CD4-positive, alpha-beta T cell (primary cell): ENCODE measurements around the gene FBXL20. TPM values are rescaled to one million over a fixed set of nuclear protein-coding genes. Genes with fewer than 3 reads are reported as not detected.

ENCODE experiments used
- ATAC-seq: fragments of 200-7000 bp; cut with Tn5 transposase; one replicate; pipeline ENCODE4 v1.10.0; 2022; ENCODE audit warnings: mild to moderate bottlenecking; ENCODE audit not compliant: poor library complexity
- CTCF ChIA-PET: fragments of 350-600 bp; sonication (Branson Sonifier 250); formaldehyde crosslinking; loops from one replicate; lab custom pipeline; 2021; ENCODE audit warnings: antibody characterized with exemption, inconsistent platforms; lab: Charles Lee
- POLR2A ChIA-PET: fragments of 350-600 bp; sonication (Branson Sonifier 250); formaldehyde crosslinking; loops from one replicate; lab custom pipeline; 2021; ENCODE audit warnings: antibody characterized with exemption, inconsistent platforms; lab: Charles Lee
- DNase-seq, 14 experiments: peaks; one replicate each; pipeline ENCODE4 v3.0.0-alpha.2; 2013 to 2020; ENCODE audit warnings: mixed read lengths in 2 of 14
- H3K27ac ChIP-seq, 2 donors: one replicate each; pipeline versions ENCODE4 v1.5.1 to v1.7.0; 2013; ENCODE audit warnings: low read length in 2 of 2, low read depth in 1 of 2, mild to moderate bottlenecking in 1 of 2
- H3K27me3 ChIP-seq, 2 experiments: 1 replicate in 1 of 2; 2 replicates in 1 of 2; pipeline versions ENCODE4 v1.6.1 to v1.7.0; 2013; ENCODE audit warnings: low read length in 2 of 2, control low read depth in 1 of 2, mild to moderate bottlenecking in 1 of 2, moderate library complexity in 1 of 2; ENCODE audit not compliant: insufficient read depth in 2 of 2, control insufficient read depth in 1 of 2
- H3K36me3 ChIP-seq: one replicate; pipeline ENCODE4 v1.6.1; 2013; ENCODE audit warnings: low read length, control low read depth; ENCODE audit not compliant: insufficient read depth
- H3K4me1 ChIP-seq: one replicate; pipeline ENCODE4 v1.6.1; 2013; ENCODE audit warnings: low read length, control low read depth; ENCODE audit not compliant: insufficient read depth
- H3K4me3 ChIP-seq: one replicate; pipeline ENCODE4 v1.5.1; 2013; ENCODE audit warnings: mild to moderate bottlenecking, low read length, moderate library complexity
- H3K9me3 ChIP-seq, 2 experiments: 1 replicate in 1 of 2; 2 replicates in 1 of 2; pipeline versions ENCODE4 v1.6.1 to v1.7.0; 2013; ENCODE audit warnings: low read length in 2 of 2, mild to moderate bottlenecking in 2 of 2, control low read depth in 1 of 2, moderate library complexity in 1 of 2; ENCODE audit not compliant: control insufficient read depth in 1 of 2, insufficient read depth in 1 of 2
- H3K27ac Mint-ChIP-seq: one replicate; pipeline ENCODE4 v1.8.0; 2020; ENCODE audit warnings: mixed read lengths
- H3K27me3 Mint-ChIP-seq: one replicate; pipeline ENCODE4 v1.8.0; 2021; ENCODE audit warnings: mixed read lengths
- H3K36me3 Mint-ChIP-seq: one replicate; pipeline ENCODE4 v1.8.0; 2021; ENCODE audit warnings: low read depth, mixed read lengths
- H3K4me1 Mint-ChIP-seq: one replicate; pipeline ENCODE4 v1.8.0; 2021; ENCODE audit warnings: low read depth, mixed read lengths
- H3K4me3 Mint-ChIP-seq: one replicate; pipeline ENCODE4 v1.8.0; 2020; ENCODE audit warnings: mild to moderate bottlenecking, mixed read lengths
- H3K9me3 Mint-ChIP-seq: one replicate; pipeline ENCODE4 v1.8.0; 2020; ENCODE audit warnings: mixed read lengths
- CTCF ChIP-seq: fragments of 200-600 bp; IDR thresholded peaks from one replicate; pipeline ENCODE4 v1.8.0; 2022; ENCODE audit warnings: antibody characterized with exemption, mild to moderate bottlenecking
- intact Hi-C, 2 experiments: fragments of 100-400 bp; cut with DNase I in 1 of 2; cut with micrococcal nuclease in 1 of 2; formaldehyde crosslinking; loops; one replicate each; pipeline versions ENCODE4 v1.15.1 to v1.9.0; 2023 to 2025; cut with DNase I, micrococcal nuclease
- total RNA-seq, 174 experiments: library from RNA in 2 of 174; stranded (reverse) in 2 of 174; gene quantifications; one replicate each; pipeline ENCODE4 v1.2.3 and lab custom pipeline; 2021 to 2026

FBXL20 gene
- total RNA-seq, 2 experiments from 2014 or later, result 16.7 to 17.1 TPM

- H3K36me3 Mint-ChIP-seq, result no peaks in the 10 kb centered on the region
- Histone ChIP-seq H3K4me1 (peaks cover 12% of the 10 kb centered on the region), H3K36me3 (no peaks in the 10 kb centered on the region), H3K27me3 (no peaks in the 10 kb centered on the region), H3K4me3 (no peak overlapping the region), H3K27ac (no peak overlapping the region), H3K9me3 (no peaks in the 10 kb centered on the region)
- H3K27me3 Mint-ChIP-seq, result peaks cover 4% of the 10 kb centered on the region
- ATAC-seq (no peak), DNase-seq (no peak)
- no peak overlapping the region for H3K4me3 Mint-ChIP-seq
- H3K27ac Mint-ChIP-seq, result no peak overlapping the region
- ChIA-PET POLR2A (interaction anchor here (3.6 kb wide), 1 partner anchor 40 kb away, joined by 49 read pairs; no protein-coding TSS in a partner anchor), CTCF (interaction anchor here (3.1 to 6.7 kb wide), 2 partner anchors 12 to 38 kb away, joined by 56 to 122 read pairs; no protein-coding TSS in a partner anchor)
- intact Hi-C loops, result no loop called here
- no peak for TF ChIP-seq CTCF
- peaks cover 7% of the 10 kb centered on the region for H3K4me1 Mint-ChIP-seq
- H3K9me3 Mint-ChIP-seq, result no peaks in the 10 kb centered on the region
These were observed 155.2 kb downstream of the FBXL20 start for GRCh38 chr17:39246274-39246673.

GRCh38 chr17:39244600-39245570 is 156.5 kb downstream of the FBXL20 start:
- CTCF ChIA-PET, result interaction anchor here (0.5 to 6.7 kb wide), 16 partner anchors 11 to 374 kb away, joined by 3 to 122 read pairs (median 4); partner anchors contain the start of gene ARL5C
- Histone ChIP-seq H3K4me3 (no peak overlapping the region), H3K9me3 (no peaks in the 10 kb centered on the region), H3K27me3 (no peaks in the 10 kb centered on the region), H3K27ac (no peak overlapping the region), H3K36me3 (no peaks in the 10 kb centered on the region), H3K4me1 (peaks cover 15% of the 10 kb centered on the region)
- TF ChIP-seq CTCF, result peak; percentile 94
- peak; percentile 78 to 94 (median 85) for DNase-seq
- peak overlapping the region; percentile 31 for H3K4me3 Mint-ChIP-seq
- intact Hi-C loops, result loop anchor here (1.0 to 2.0 kb wide), 4 partner anchors 38 to 262 kb away; no protein-coding TSS in a partner anchor
- peaks cover 4% of the 10 kb centered on the region for H3K27me3 Mint-ChIP-seq
- ATAC-seq, result peak; percentile 96
- no peaks in the 10 kb centered on the region for H3K9me3 Mint-ChIP-seq
- H3K36me3 Mint-ChIP-seq, result no peaks in the 10 kb centered on the region
- H3K27ac Mint-ChIP-seq, result peak overlapping the region; percentile 53
- POLR2A ChIA-PET, result interaction anchor here (0.8 to 3.6 kb wide), 8 partner anchors 9 to 262 kb away, joined by 3 to 49 read pairs (median 4); partner anchors contain the start of gene RPL19
- peaks cover 9% of the 10 kb centered on the region for H3K4me1 Mint-ChIP-seq

GRCh38 chr17:39244016-39244599 is 157.3 kb downstream of the FBXL20 start:
- no peak overlapping the region for H3K27ac ChIP-seq
- H3K4me3 Mint-ChIP-seq, result no peak overlapping the region
- H3K27me3 Mint-ChIP-seq, result peaks cover 4% of the 10 kb centered on the region
- DNase-seq (peak in 1 of 14 experiments; percentile 31), ATAC-seq (no peak)
- H3K4me1 ChIP-seq, result peaks cover 22% of the 10 kb centered on the region
- no peak for TF ChIP-seq CTCF
- H3K36me3 Mint-ChIP-seq, result no peaks in the 10 kb centered on the region
- intact Hi-C loops, result loop anchor here (1.0 to 2.0 kb wide), 4 partner anchors 37 to 261 kb away; no protein-coding TSS in a partner anchor
- no peaks in the 10 kb centered on the region for H3K9me3 Mint-ChIP-seq
- no peaks in the 10 kb centered on the region for H3K27me3 ChIP-seq
- CTCF ChIA-PET, result interaction anchor here (0.5 to 6.7 kb wide), 16 partner anchors 10 to 373 kb away, joined by 3 to 122 read pairs (median 5); partner anchors contain the start of gene ARL5C
- H3K4me1 Mint-ChIP-seq, result peaks cover 16% of the 10 kb centered on the region
- H3K36me3 ChIP-seq, result no peaks in the 10 kb centered on the region
- H3K4me3 ChIP-seq, result no peak overlapping the region
- POLR2A ChIA-PET, result interaction anchor here (0.8 to 3.6 kb wide), 8 partner anchors 8 to 261 kb away, joined by 3 to 49 read pairs (median 4); partner anchors contain the start of gene RPL19
- H3K27ac Mint-ChIP-seq, result no peak overlapping the region
- no peaks in the 10 kb centered on the region for H3K9me3 ChIP-seq
